Karpas-422 (cell line): ENCODE results near the gene PLP1. TPM values are rescaled to one million over a fixed set of nuclear protein-coding genes. Genes with fewer than 3 reads are reported as not detected.

Source experiments
- DNase-seq: peaks from one replicate; pipeline ENCODE4 v3.0.0-alpha.2; 2015
- H2AFZ ChIP-seq: fragments of 200-600 bp; sonication (generic); 2 replicates; pipeline ENCODE4 v1.6.1; 2014; ENCODE audit warnings: antibody characterized with exemption, low read length, mixed read lengths
- H3K27ac ChIP-seq: fragments of 200-600 bp; sonication (generic); 2 replicates; pipeline ENCODE4 v1.5.1; 2014; ENCODE audit warnings: mild to moderate bottlenecking, low read length, moderate library complexity
- H3K27me3 ChIP-seq: fragments of 200-600 bp; sonication (generic); 2 replicates; pipeline ENCODE4 v1.6.1; 2014; ENCODE audit warnings: low read length, mixed read lengths
- H3K36me3 ChIP-seq: fragments of 200-600 bp; sonication (generic); 2 replicates; pipeline ENCODE4 v1.6.1; 2014; ENCODE audit warnings: low read length, mixed read lengths; ENCODE audit not compliant: insufficient read depth
- H3K4me1 ChIP-seq: fragments of 200-600 bp; sonication (generic); 2 replicates; pipeline ENCODE4 v1.6.1; 2014; ENCODE audit warnings: mild to moderate bottlenecking, low read length, mixed read lengths
- H3K4me2 ChIP-seq: fragments of 200-600 bp; sonication (generic); 2 replicates; pipeline ENCODE4 v1.6.1; 2014; ENCODE audit warnings: low read length, low read depth, mild to moderate bottlenecking; ENCODE audit not compliant: poor library complexity, severe bottlenecking
- H3K4me3 ChIP-seq: fragments of 200-600 bp; sonication (generic); 2 replicates; pipeline ENCODE4 v1.5.1; 2014; ENCODE audit warnings: mild to moderate bottlenecking, antibody characterized with exemption, low read length, mixed read lengths
- H3K79me2 ChIP-seq: fragments of 200-600 bp; sonication (generic); 2 replicates; pipeline ENCODE4 v1.6.1; 2014; ENCODE audit warnings: mild to moderate bottlenecking, low read length, mixed read lengths
- H3K9ac ChIP-seq: fragments of 200-600 bp; sonication (generic); 2 replicates; pipeline ENCODE4 v1.6.0; 2014; ENCODE audit warnings: low read length
- H3K9me2 ChIP-seq: fragments of 200-600 bp; sonication (generic), shearing (Covaris generic); replicated peaks from 2 replicates; pipeline ENCODE4 v1.6.0; 2014; ENCODE audit warnings: mild to moderate bottlenecking, low read length, moderate library complexity; ENCODE audit not compliant: insufficient read depth
- H3K9me3 ChIP-seq: fragments of 300-700, 200-600 bp; sonication (generic); 2 replicates; pipeline ENCODE4 v1.6.1; 2014; ENCODE audit warnings: low read length, mixed read lengths
- H4K20me1 ChIP-seq: fragments of 200-600 bp; sonication (generic); 2 replicates; pipeline ENCODE4 v1.6.1; 2014; ENCODE audit warnings: mild to moderate bottlenecking, antibody characterized with exemption, low read length, low read depth; ENCODE audit not compliant: insufficient read depth
- total RNA-seq: library from RNA; depleted of rRNA; stranded (reverse); fragments of >200 nt; shearing (Covaris generic); gene quantifications from 2 replicates; pipeline ENCODE4 v1.2.3, GENCODE V29; 2014; ENCODE audit warnings: low replicate concordance

The PLP1 gene
- total RNA-seq, 1 experiment from 2014 or later, result 1.2 TPM

- no peak overlapping the region for H2AFZ ChIP-seq
- H4K20me1 ChIP-seq, result no peaks in the 10 kb centered on the region
- H3K9me3 ChIP-seq, result no peaks in the 10 kb centered on the region
- no peak overlapping the region for H3K27ac ChIP-seq
- no peaks in the 10 kb centered on the region for H3K9me2 ChIP-seq
- H3K9ac ChIP-seq, result no peak overlapping the region
- no peak for DNase-seq
- H3K79me2 ChIP-seq, result no peaks in the 10 kb centered on the region
- no peak overlapping the region for H3K4me3 ChIP-seq
- no peak overlapping the region for H3K4me2 ChIP-seq
- no peaks in the 10 kb centered on the region for H3K36me3 ChIP-seq
- H3K4me1 ChIP-seq, result peaks cover 4% of the 10 kb centered on the region
- peaks cover 3% of the 10 kb centered on the region; the same call in 1 of the 2 replicates for H3K27me3 ChIP-seq
These were observed 6.6 kb downstream of the PLP1 start for GRCh38 chrX:103783196-103783595.

DNA sequence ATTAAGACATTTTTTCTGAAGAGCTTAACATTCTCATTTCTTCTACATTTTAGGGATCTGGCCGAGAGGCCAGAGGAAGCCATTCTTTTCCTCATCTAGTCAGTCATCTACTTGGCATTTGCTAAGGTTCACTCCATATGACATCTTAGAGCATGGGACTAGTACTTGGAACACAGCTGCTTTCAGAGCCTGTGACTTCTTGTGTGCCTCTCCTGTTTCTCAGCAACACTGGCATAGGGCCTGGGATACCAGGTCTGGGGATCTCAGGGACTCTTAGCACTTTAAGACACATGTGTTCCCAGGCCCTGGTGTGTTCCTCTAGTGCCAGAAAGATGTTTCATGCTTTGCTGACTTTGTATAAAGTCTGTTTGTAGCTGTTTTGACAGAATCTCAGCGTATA lies 7.3 kb downstream of the PLP1 start:
- no peak overlapping the region for H3K4me3 ChIP-seq
- H3K9ac ChIP-seq, result no peak overlapping the region
- H3K36me3 ChIP-seq, result no peaks in the 10 kb centered on the region
- peaks cover 3% of the 10 kb centered on the region; the same call in 1 of the 2 replicates for H3K27me3 ChIP-seq
- no peaks in the 10 kb centered on the region for H3K9me2 ChIP-seq
- H2AFZ ChIP-seq, result no peak overlapping the region
- no peak for DNase-seq
- no peaks in the 10 kb centered on the region for H3K9me3 ChIP-seq
- no peaks in the 10 kb centered on the region for H4K20me1 ChIP-seq
- no peaks in the 10 kb centered on the region for H3K79me2 ChIP-seq
- H3K4me1 ChIP-seq, result peaks cover 11% of the 10 kb centered on the region
- H3K4me2 ChIP-seq, result no peak overlapping the region
- no peak overlapping the region for H3K27ac ChIP-seq

GRCh38 chrX:103789004-103789403 lies 12.4 kb downstream of the PLP1 start:
- H3K4me3 ChIP-seq, result no peak overlapping the region
- DNase-seq, result peak; percentile 44
- no peaks in the 10 kb centered on the region for H3K36me3 ChIP-seq
- peak overlapping the region; percentile 31 for H3K4me2 ChIP-seq
- no peak overlapping the region for H2AFZ ChIP-seq
- H4K20me1 ChIP-seq, result no peaks in the 10 kb centered on the region
- H3K27me3 ChIP-seq, result peaks cover 3% of the 10 kb centered on the region; the same call in 1 of the 2 replicates
- H3K4me1 ChIP-seq, result peaks cover 21% of the 10 kb centered on the region
- H3K9ac ChIP-seq, result no peak overlapping the region
- H3K79me2 ChIP-seq, result no peaks in the 10 kb centered on the region
- peak overlapping the region; percentile 49; the same call in 1 of the 2 replicates for H3K27ac ChIP-seq
- no peaks in the 10 kb centered on the region for H3K9me2 ChIP-seq
- no peaks in the 10 kb centered on the region for H3K9me3 ChIP-seq

DNA sequence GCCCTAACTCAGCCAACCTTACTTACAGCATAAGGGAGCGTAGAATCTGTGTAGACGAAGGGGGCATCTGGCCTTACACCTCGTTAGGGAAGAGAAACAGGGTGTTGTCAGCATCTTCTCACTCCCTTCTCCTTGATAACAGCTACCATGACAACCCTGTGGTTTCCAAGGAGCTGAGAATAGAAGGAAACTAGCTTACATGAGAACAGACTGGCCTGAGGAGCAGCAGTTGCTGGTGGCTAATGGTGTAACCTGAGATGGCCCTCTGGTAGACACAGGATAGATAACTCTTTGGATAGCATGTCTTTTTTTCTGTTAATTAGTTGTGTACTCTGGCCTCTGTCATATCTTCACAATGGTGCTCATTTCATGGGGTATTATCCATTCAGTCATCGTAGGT lies 14.6 kb downstream of the PLP1 start:
- no peaks in the 10 kb centered on the region for H3K79me2 ChIP-seq
- H2AFZ ChIP-seq, result no peak overlapping the region
- no peaks in the 10 kb centered on the region for H4K20me1 ChIP-seq
- H3K9me2 ChIP-seq, result no peaks in the 10 kb centered on the region
- no peaks in the 10 kb centered on the region for H3K9me3 ChIP-seq
- peaks cover 3% of the 10 kb centered on the region; the same call in 1 of the 2 replicates for H3K27me3 ChIP-seq
- no peaks in the 10 kb centered on the region for H3K36me3 ChIP-seq
- no peak overlapping the region for H3K27ac ChIP-seq
- no peak for DNase-seq
- no peak overlapping the region for H3K4me3 ChIP-seq
- H3K4me1 ChIP-seq, result peaks cover 21% of the 10 kb centered on the region
- H3K4me2 ChIP-seq, result no peak overlapping the region
- no peak overlapping the region for H3K9ac ChIP-seq

- H2AFZ ChIP-seq, result no peak overlapping the region
- no peaks in the 10 kb centered on the region for H4K20me1 ChIP-seq
- no peaks in the 10 kb centered on the region for H3K9me2 ChIP-seq
- no peak overlapping the region for H3K4me3 ChIP-seq
- peaks cover 3% of the 10 kb centered on the region; the same call in 1 of the 2 replicates for H3K27me3 ChIP-seq
- no peaks in the 10 kb centered on the region for H3K79me2 ChIP-seq
- no peaks in the 10 kb centered on the region for H3K9me3 ChIP-seq
- H3K36me3 ChIP-seq, result no peaks in the 10 kb centered on the region
- no peak for DNase-seq
- H3K4me1 ChIP-seq, result peaks cover 21% of the 10 kb centered on the region
- no peak overlapping the region for H3K4me2 ChIP-seq
- H3K27ac ChIP-seq, result no peak overlapping the region
- H3K9ac ChIP-seq, result no peak overlapping the region
These were observed 15.3 kb downstream of the PLP1 start for GRCh38 chrX:103791826-103792485.

- H3K9ac ChIP-seq, result no peak overlapping the region
- no peak for DNase-seq
- H2AFZ ChIP-seq, result no peak overlapping the region
- no peak overlapping the region for H3K27ac ChIP-seq
- peaks cover 19% of the 10 kb centered on the region for H3K4me1 ChIP-seq
- no peaks in the 10 kb centered on the region for H3K9me3 ChIP-seq
- no peak overlapping the region for H3K4me2 ChIP-seq
- no peaks in the 10 kb centered on the region for H3K9me2 ChIP-seq
- no peaks in the 10 kb centered on the region for H4K20me1 ChIP-seq
- H3K79me2 ChIP-seq, result no peaks in the 10 kb centered on the region
- H3K4me3 ChIP-seq, result no peak overlapping the region
- H3K36me3 ChIP-seq, result no peaks in the 10 kb centered on the region
- no peaks in the 10 kb centered on the region for H3K27me3 ChIP-seq
These were observed 16.4 kb downstream of the PLP1 start for GRCh38 chrX:103792916-103793544.

- no peak overlapping the region for H3K4me3 ChIP-seq
- H3K4me1 ChIP-seq, result peaks cover 14% of the 10 kb centered on the region
- no peak overlapping the region for H2AFZ ChIP-seq
- H3K27ac ChIP-seq, result no peak overlapping the region
- H3K27me3 ChIP-seq, result no peaks in the 10 kb centered on the region
- no peaks in the 10 kb centered on the region for H3K36me3 ChIP-seq
- H3K4me2 ChIP-seq, result no peak overlapping the region
- H3K9me2 ChIP-seq, result no peaks in the 10 kb centered on the region
- H3K9me3 ChIP-seq, result no peaks in the 10 kb centered on the region
- DNase-seq, result no peak
- H4K20me1 ChIP-seq, result no peaks in the 10 kb centered on the region
- no peaks in the 10 kb centered on the region for H3K79me2 ChIP-seq
- H3K9ac ChIP-seq, result no peak overlapping the region
These were observed 16.9 kb downstream of the PLP1 start for GRCh38 chrX:103793545-103793940.

GRCh38 chrX:103794119-103794518 lies 17.5 kb downstream of the PLP1 start:
- Histone ChIP-seq H3K27me3 (no peaks in the 10 kb centered on the region), H3K27ac (no peak overlapping the region), H3K9ac (no peak overlapping the region), H3K4me2 (no peak overlapping the region), H4K20me1 (no peaks in the 10 kb centered on the region), H3K79me2 (no peaks in the 10 kb centered on the region), H3K4me1 (peaks cover 8% of the 10 kb centered on the region), H3K9me3 (no peaks in the 10 kb centered on the region), H3K36me3 (no peaks in the 10 kb centered on the region), H3K9me2 (no peaks in the 10 kb centered on the region), H3K4me3 (no peak overlapping the region), H2AFZ (no peak overlapping the region)
- DNase-seq, result no peak
